GM18511 (cell line): ENCODE results near the gene PCDHA1.

Experiments used
- ATAC-seq: cut with Tn5 transposase; IDR thresholded peaks from one replicate; pipeline ENCODE4 v1.9.1; 2021; ENCODE audit warnings: mild to moderate bottlenecking, moderate library complexity; ENCODE audit not compliant: unreplicated experiment

The PCDHA1 gene

DNA sequence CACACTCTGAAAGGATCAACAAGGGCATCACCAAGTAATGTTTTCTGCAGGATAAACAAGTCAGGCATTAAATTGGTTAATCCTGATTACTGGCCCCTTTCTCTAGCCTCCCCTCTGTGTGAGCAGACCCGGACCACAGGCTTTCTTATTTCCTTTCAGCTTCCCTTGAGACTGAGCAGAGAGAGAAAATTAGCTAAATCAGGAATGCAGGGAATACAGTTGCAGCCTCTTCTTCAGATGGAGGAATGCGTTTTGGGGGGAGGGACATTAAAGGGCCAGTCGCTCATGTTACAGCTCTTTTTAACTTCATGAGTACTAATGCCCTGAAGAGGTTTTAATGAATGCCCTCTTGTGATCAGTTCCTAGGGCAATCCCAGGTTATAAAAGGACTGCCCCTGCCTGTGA lies 200.2 kb downstream of the PCDHA1 start:
- ATAC-seq: no peak

DNA sequence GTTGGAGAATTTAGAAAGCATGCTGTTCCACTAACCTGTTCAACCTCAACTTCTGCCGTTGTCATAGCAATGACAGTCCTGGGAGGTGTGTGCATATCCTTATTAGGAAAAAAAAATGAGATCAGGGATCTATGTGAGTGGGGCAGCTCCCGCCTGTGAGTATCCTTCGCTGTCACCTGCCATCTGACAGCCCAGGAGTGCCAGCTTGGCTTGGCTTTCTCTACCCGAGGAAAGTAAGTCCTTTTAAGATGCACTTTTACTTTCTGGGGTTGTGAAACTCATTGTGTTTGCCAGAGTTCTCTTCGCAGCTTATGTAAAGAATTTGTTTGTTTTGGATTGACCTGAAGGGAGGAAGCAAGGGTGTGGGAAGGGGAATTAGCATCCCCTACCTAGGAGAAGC lies 202.2 kb downstream of the PCDHA1 start:
- no peak for ATAC-seq

GRCh38 chr5:140988608-140989007 lies 202.7 kb downstream of the PCDHA1 start:
- no peak for ATAC-seq

GRCh38 chr5:140989254-140990020 lies 203.5 kb downstream of the PCDHA1 start:
- no peak for ATAC-seq

GRCh38 chr5:140992828-140993227 lies 206.9 kb downstream of the PCDHA1 start:
- no peak for ATAC-seq

DNA sequence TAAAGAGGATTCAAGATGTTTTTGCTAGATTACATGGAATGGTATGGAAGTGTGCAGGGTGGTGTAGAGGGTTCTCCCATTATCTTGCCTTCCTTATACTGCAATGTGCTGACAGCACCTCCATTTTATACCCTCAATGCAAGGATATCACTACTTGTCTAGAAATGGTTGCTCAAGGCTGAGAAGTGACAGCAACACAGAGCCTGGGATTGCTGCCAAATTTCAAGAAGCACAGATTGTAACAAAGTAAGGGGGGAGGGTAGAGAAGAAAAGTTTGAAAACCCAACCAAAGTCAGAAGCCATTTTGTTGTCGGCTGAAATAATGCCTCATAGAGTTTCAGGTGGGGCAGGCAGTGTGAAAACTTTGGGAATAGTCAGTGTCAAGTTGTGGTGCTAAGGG lies 210.1 kb downstream of the PCDHA1 start:
- no peak for ATAC-seq

GRCh38 chr5:140998921-140999410 lies 213.0 kb downstream of the PCDHA1 start:
- no peak for ATAC-seq

DNA sequence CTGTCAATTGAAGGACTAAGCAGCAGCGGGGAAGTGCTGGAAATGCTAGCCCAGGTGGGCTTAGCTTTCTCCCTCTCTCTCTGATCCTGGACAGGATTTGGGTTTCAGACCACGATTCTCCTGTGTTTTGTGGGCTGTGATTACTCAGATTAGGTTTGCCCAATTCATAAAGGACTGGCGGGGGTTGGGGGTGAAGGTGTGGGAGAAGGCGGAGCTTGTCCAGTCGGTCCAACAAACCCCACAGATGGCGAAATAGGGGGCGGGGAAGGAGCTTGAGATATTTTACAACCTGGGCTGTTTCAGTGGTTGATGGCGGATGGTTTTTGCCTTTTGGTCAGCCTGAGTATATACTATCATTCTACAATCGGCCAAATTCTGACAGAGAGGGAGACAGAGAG lies 215.5 kb downstream of the PCDHA1 start:
- ATAC-seq: no peak

GRCh38 chr5:141001844-141002604 lies 216.1 kb downstream of the PCDHA1 start:
- no peak for ATAC-seq

GRCh38 chr5:141002605-141002965 lies 216.6 kb downstream of the PCDHA1 start:
- ATAC-seq: no peak

DNA sequence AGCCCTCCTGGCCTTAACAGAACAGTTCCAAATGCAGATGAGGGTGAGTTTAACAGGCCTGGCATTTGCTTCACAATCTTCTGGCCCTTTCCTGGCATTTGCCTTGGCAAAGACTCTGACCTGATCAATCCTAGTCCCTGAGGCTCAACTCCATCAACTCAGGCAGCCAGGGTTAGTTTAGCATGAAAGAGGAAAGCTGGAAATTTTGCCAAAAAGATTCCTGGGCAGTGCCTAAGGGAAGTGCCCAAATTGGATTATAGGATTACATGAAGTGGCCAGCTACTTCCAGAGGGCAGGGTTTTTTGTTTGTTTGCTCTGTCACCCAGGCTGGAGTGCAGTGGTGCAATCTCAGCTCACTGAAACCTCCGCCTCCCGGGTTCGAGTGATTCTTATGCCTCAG lies 217.1 kb downstream of the PCDHA1 start:
- no peak for ATAC-seq

GRCh38 chr5:141003791-141004611 lies 218.1 kb downstream of the PCDHA1 start:
- no peak for ATAC-seq

- ATAC-seq: no peak
Measured at GRCh38 chr5:141007791-141008190, 221.9 kb downstream of the PCDHA1 start.

DNA sequence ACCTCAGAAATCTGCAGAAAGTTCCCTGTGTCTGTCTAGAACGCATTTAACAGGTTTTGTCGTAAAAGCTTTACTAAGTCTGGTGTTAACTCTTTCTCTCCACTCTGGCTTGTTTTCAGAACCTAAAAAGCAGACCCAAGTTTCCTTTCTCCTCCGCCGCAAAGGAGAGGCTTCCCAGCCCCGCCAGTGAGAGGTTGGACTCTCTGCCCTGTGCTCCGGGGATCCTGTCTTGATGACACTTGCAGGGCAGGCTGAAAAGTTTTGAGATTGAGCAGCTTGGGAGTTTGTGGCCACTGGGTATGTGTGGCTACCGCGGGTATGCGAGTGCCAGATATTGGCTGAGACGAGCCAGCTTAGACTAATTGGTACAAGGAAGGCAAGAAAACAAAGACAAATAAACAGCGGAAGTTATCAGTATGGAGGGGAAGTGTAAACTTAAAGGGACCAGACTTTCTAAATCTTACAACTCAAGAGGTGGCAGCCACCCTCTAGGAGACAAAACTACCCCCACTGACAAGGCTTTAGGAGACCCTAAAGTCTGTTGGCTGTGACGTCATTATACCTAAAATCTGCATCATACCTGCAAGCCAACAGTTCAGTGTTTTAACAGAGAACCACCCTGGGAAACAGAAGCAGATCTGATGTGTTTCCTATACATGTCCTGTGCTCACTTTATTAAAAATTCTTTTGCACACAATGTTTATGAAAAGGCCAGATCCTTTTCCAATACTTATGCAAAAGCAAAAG lies 224.3 kb downstream of the PCDHA1 start:
- no peak for ATAC-seq

DNA sequence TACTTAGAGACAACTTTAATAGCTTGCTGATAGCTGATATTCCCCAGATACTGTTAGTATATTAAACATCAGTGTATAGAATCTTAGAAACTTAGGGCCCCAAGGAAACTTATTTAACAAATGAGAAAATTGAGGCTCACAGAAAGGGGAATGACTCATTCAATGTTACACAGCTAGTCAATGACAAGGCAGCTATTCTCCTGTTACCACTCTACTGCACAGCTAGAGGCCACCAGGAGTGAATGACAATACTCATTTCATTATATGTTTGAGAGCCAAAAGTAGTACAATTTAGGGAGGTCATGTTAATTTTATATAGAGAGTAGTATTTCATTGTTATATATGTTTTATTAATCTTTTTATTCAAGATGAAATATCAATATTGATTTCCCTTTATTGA lies 232.0 kb downstream of the PCDHA1 start:
- no peak for ATAC-seq

- ATAC-seq: no peak
Measured at GRCh38 chr5:141022384-141022783, 236.4 kb downstream of the PCDHA1 start.

DNA sequence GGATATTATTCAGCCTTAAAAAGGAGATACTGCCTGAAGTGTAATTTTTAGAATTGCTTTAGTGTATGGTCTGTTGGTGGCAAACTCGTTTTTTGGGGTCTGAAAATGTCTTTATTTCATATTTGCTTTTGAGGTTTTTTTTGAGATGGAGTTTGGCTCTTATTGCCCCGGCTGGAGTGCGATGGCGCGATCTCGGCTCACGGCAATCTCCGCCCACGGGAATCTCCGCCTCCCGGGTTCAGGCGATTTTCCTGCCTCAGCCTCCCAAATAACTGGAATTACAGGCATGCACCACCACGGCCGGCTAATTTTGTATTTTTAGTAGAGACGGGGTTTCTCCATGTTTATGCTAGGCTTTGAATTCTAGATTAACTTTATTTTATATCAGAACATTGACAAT lies 245.1 kb downstream of the PCDHA1 start:
- ATAC-seq: no peak

- ATAC-seq: no peak
Measured at GRCh38 chr5:141032626-141033025, 246.7 kb downstream of the PCDHA1 start.

DNA sequence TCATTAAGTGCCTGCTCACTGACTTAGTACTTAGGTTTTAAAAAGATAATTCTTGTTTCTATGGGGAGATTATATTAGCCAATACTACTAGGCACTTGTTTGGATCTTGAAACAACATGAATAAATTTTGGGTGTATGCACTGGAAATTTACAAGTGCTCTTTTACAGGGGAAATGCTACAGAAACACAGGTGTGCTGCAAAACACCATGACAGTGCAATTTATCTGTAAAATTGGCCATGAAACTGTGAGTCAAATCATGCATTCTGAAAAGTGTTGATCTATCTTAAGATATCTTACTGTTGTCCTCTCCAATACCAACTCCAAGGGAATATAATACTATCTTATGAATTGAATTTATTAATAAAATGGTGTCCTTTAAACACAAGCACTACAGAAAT lies 253.1 kb downstream of the PCDHA1 start:
- no peak for ATAC-seq

DNA sequence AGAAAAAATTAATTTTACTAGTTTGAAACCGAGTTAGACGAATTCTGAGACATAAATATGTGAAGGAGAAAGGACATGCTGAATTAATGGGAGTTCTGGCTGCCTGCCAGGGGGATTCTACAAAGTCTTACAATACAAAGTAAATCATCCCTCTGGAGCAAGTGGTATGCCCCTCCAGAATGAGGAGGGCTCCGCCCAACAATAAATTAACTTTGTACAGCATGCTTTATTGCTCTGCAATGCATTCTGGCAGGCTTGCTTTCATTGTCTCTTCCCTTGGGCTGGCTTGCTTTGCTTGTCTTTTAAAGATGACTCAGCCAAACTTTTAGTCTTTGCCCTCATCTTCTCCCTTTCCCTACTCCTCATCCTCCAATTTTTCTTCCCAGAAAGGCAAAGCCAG lies 253.6 kb downstream of the PCDHA1 start:
- ATAC-seq: no peak
